HepG2 (cell line): ENCODE results near the gene COPS3. TPM values are rescaled to one million over a fixed set of nuclear protein-coding genes. Genes with fewer than 3 reads are reported as not detected.

ENCODE experiments used
- ATAC-seq: fragments of 200-7000 bp; cut with Tn5 transposase; 3 replicates; pipeline ENCODE4 v1.9.1; 2020; ENCODE audit warnings: mild to moderate bottlenecking, moderate library complexity
- BruUV-seq: library from RNA; stranded (reverse); fragments of 400-500 nt; replicated peaks from 2 replicates; lab custom pipeline; 2021; lab: Mats Ljungman, UMichigan
- CTCF ChIA-PET: fragments of 300-600 bp; formaldehyde crosslinking; extraction: SDS; loops from one replicate; lab custom pipeline; 2021; ENCODE audit warnings: low total read pairs, inconsistent platforms, low intra/inter-chr PET ratio; lab: Yijun Ruan, JAX
- POLR2A ChIA-PET: fragments of 350-600 bp; sonication (Branson Sonifier 250); formaldehyde crosslinking; loops from one replicate; lab custom pipeline; 2020; ENCODE audit warnings: antibody characterized with exemption, inconsistent platforms; lab: Yijun Ruan, JAX
- DNase-seq: peaks from one replicate; pipeline ENCODE4 v3.0.0-alpha.2; 2015; ENCODE audit warnings: low spot score
- FAIRE-seq: peaks from 3 replicates; lab custom pipeline; 2011; peaks lifted over from hg19 to GRCh38; lab: Jason Lieb, UNC
- H2AFZ ChIP-seq: one replicate; pipeline ENCODE4 v1.6.1; 2011; ENCODE audit warnings: low read length, inconsistent platforms
- H3K27ac ChIP-seq: fragments of 300-600 bp; 3 replicates; pipeline ENCODE4 v1.8.0; 2011; ENCODE audit warnings: mixed run types, mild to moderate bottlenecking, mixed read lengths, low read length, inconsistent platforms; ENCODE audit not compliant: insufficient read depth; ENCODE audit errors: extremely low read length
- H3K27me3 ChIP-seq, 2 experiments: fragments of 200-600 bp in 1 of 2; 2 replicates in 1 of 2; 3 replicates in 1 of 2; pipeline versions ENCODE4 v1.6.0 to v1.8.0; 2011; ENCODE audit warnings: low read length in 2 of 2, mild to moderate bottlenecking in 2 of 2, moderate library complexity in 2 of 2, inconsistent platforms in 1 of 2; ENCODE audit not compliant: insufficient read depth in 2 of 2, control insufficient read depth in 1 of 2
- H3K36me3 ChIP-seq, 2 experiments: fragments of 200-600 bp in 1 of 2; replicated peaks in 1 of 2; 2 replicates in 1 of 2; 3 replicates in 1 of 2; pipeline versions ENCODE4 v1.5.1 to v1.8.0; 2011; ENCODE audit warnings: low read length in 2 of 2, inconsistent platforms in 1 of 2; ENCODE audit not compliant: insufficient read depth in 2 of 2, control insufficient read depth in 1 of 2
- H3K4me1 ChIP-seq: 2 replicates; pipeline ENCODE4 v1.5.1; 2012; ENCODE audit warnings: low read length, inconsistent platforms; ENCODE audit not compliant: insufficient read depth
- H3K4me2 ChIP-seq: 2 replicates; pipeline ENCODE4 v1.6.0; 2011; ENCODE audit warnings: low read depth, low read length, inconsistent platforms
- H3K4me3 ChIP-seq, 3 experiments: fragments of 200-600 bp in 1 of 3; sonication (generic), shearing (Covaris generic) in 1 of 3; replicated peaks in 1 of 3; 2 replicates each; pipeline ENCODE4 v1.5.1; 2011 to 2016; ENCODE audit warnings: low read length in 3 of 3, inconsistent platforms in 2 of 3, low read depth in 2 of 3, mild to moderate bottlenecking in 2 of 3, control low read depth in 1 of 3, mixed read lengths in 1 of 3; ENCODE audit not compliant: insufficient read depth in 1 of 3
- H3K79me2 ChIP-seq: one replicate; pipeline ENCODE4 v1.6.1; 2011; ENCODE audit warnings: low read length, inconsistent platforms; ENCODE audit not compliant: insufficient read depth
- H3K9ac ChIP-seq: 2 replicates; pipeline ENCODE4 v1.6.0; 2011; ENCODE audit warnings: mild to moderate bottlenecking, low read depth, low read length, inconsistent platforms; ENCODE audit not compliant: insufficient read depth
- H3K9me3 ChIP-seq: 2 replicates; pipeline ENCODE4 v1.5.1; 2012; ENCODE audit warnings: mild to moderate bottlenecking, low read length
- H4K20me1 ChIP-seq: 2 replicates; pipeline ENCODE4 v1.6.0; 2011; ENCODE audit warnings: inconsistent platforms, mild to moderate bottlenecking, low read length, moderate library complexity; ENCODE audit not compliant: insufficient read depth
- BRD4 ChIP-seq: sonication (generic); formaldehyde crosslinking; IDR thresholded peaks from 2 replicates; pipeline ENCODE4 v1.4.0; 2020; ENCODE audit warnings: missing genetic modification reagents
- IRX3 ChIP-seq: sonication (generic); formaldehyde crosslinking; IDR thresholded peaks from 2 replicates; pipeline ENCODE4 v1.8.1; 2023; ENCODE audit warnings: mild to moderate bottlenecking, low read depth, missing genetic modification reagents, borderline replicate concordance
- KMT2B ChIP-seq: IDR thresholded peaks from 2 replicates; pipeline ENCODE4 v1.6.1; 2016; ENCODE audit warnings: missing genetic modification reagents, missing compliant biosample characterization
- MED13 ChIP-seq: sonication (generic); formaldehyde crosslinking; IDR thresholded peaks from 2 replicates; pipeline ENCODE4 v1.5.0; 2020; ENCODE audit warnings: missing genetic modification reagents
- MXD1 ChIP-seq: sonication (generic); formaldehyde crosslinking; IDR thresholded peaks from 2 replicates; pipeline ENCODE4 v1.4.0; 2020; ENCODE audit warnings: mild to moderate bottlenecking, missing genetic modification reagents
- NFAT5 ChIP-seq: sonication (generic); formaldehyde crosslinking; IDR thresholded peaks from 2 replicates; pipeline ENCODE4 v1.4.0; 2020; ENCODE audit warnings: missing genetic modification reagents
- PPARG ChIP-seq: conservative IDR thresholded peaks from 2 replicates; pipeline ENCODE4 v1.6.1; 2016; ENCODE audit warnings: missing biosample characterization, missing genetic modification reagents
- PRPF4 ChIP-seq: fragments of 200-400 bp; formaldehyde crosslinking; IDR thresholded peaks from 2 replicates; pipeline ENCODE4 v1.6.1; 2016; ENCODE audit warnings: low read length, low read depth; ENCODE audit not compliant: poor library complexity, severe bottlenecking
- SMARCE1 ChIP-seq: fragments of 450-650 bp; IDR thresholded peaks from 2 replicates; pipeline ENCODE4 v1.6.1; 2017; ENCODE audit warnings: borderline replicate concordance
- TOE1 ChIP-seq: sonication (generic); formaldehyde crosslinking; IDR thresholded peaks from 2 replicates; pipeline ENCODE4 v1.4.0; 2020; ENCODE audit warnings: mild to moderate bottlenecking, missing genetic modification reagents
- ZC3H4 ChIP-seq: sonication (generic); formaldehyde crosslinking; IDR thresholded peaks from 2 replicates; pipeline ENCODE4 v1.4.0; 2020; ENCODE audit warnings: missing genetic modification reagents, borderline replicate concordance
- ZMYM2 ChIP-seq: sonication (generic); formaldehyde crosslinking; IDR thresholded peaks from 2 replicates; pipeline ENCODE4 v1.8.0; 2022; ENCODE audit warnings: mild to moderate bottlenecking, missing genetic modification reagents
- ZNF251 ChIP-seq: sonication (generic); formaldehyde crosslinking; IDR thresholded peaks from 2 replicates; pipeline ENCODE4 v1.9.0; 2021; ENCODE audit warnings: mild to moderate bottlenecking, missing genetic modification reagents
- ZNF256 ChIP-seq: sonication (generic); formaldehyde crosslinking; conservative IDR thresholded peaks from 2 replicates; pipeline ENCODE4 v1.4.0; 2020; ENCODE audit warnings: missing genetic modification reagents
- ZNF788 ChIP-seq: sonication (generic); formaldehyde crosslinking; IDR thresholded peaks from 2 replicates; pipeline ENCODE4 v1.5.0; 2020; ENCODE audit warnings: mild to moderate bottlenecking, missing genetic modification reagents, borderline replicate concordance
- WGBS: methylation state at CpG from one replicate; pipeline ENCODE4 v1.1.6; 2017; ENCODE audit warnings: low lambda C conversion rate; 5-methylcytosine and 5-hydroxymethylcytosine counted together
- in situ Hi-C: cut with HindIII; loops from 2 replicates; pipeline ENCODE4 v1.10.0; 2017; ENCODE audit warnings: low pct_unique_long_range_greater_than_20kb; ENCODE audit not compliant: extremely low pct_ligation_motif_present
- intact Hi-C: fragments of 100-400 bp; cut with micrococcal nuclease; formaldehyde crosslinking; loops from one replicate; pipeline ENCODE4 v1.10.0; 2022; ENCODE audit not compliant: unreplicated experiment
- polyA plus RNA-seq, 8 experiments: library from polyadenylated mRNA; depleted of rRNA in 3 of 8; stranded (reverse) in 7 of 8; unstranded in 1 of 8; fragments of >200 nt; fragmentation: Illumina TruSeq in 4 of 8; extraction: Trizol in 4 of 8; gene quantifications; 2 replicates each; pipeline versions ENCODE4 v1.2.1 to v1.2.3, GENCODE V29; 2011 to 2016; ENCODE audit warnings: low read depth in 4 of 8, missing spikeins in 1 of 8, mixed read lengths in 1 of 8; ENCODE audit not compliant: insufficient read depth in 1 of 8
- total RNA-seq, 5 experiments: library from RNA; depleted of rRNA; stranded (reverse); fragments of >200 nt; fragmentation: Illumina TruSeq; extraction: Trizol; gene quantifications; 2 replicates each; pipeline ENCODE4 v1.2.3, GENCODE V29; 2016; ENCODE audit warnings: low read depth in 1 of 5

The COPS3 gene
- total and polyA plus RNA-seq, 2 of the 13 experiments (the other 11 are each of a cell fraction or from before 2014, with no cell fraction given): 46.3 to 103 TPM

GRCh38 chr17:17254036-17254435, 27.0 kb downstream of the COPS3 start:
- Histone ChIP-seq H3K36me3 (peaks cover 11 to 40% of the 10 kb centered on the region in 2 experiments), H3K79me2 (no peaks in the 10 kb centered on the region), H4K20me1 (no peaks in the 10 kb centered on the region), H3K4me2 (no peak overlapping the region), H2AFZ (no peak overlapping the region), H3K9ac (no peak overlapping the region)
- ATAC-seq (no peak), FAIRE-seq (no peak), DNase-seq (no peak)
- BruUV-seq: no TSS peak
- 95% methylated on average over 3 of the region's 3 CpGs for WGBS
- in situ Hi-C loops: no loop called here
- ChIA-PET POLR2A (interaction anchor here (1.0 kb wide), 1 partner anchor 17 kb away, joined by 3 read pairs; the partner anchor contains the start of gene FLCN), CTCF (no interaction called here)
- intact Hi-C loops: no loop called here
- TF ChIP-seq MXD1 (CRISPR knock-in tag): no peak
- TF ChIP-seq ZMYM2 (CRISPR knock-in tag): no peak
- no peak for TF ChIP-seq ZNF251
- TF ChIP-seq KMT2B (CRISPR knock-in tag): no peak
- TF ChIP-seq, all 625 proteins: peak for 0
- Histone ChIP-seq H3K4me3 (no peak overlapping the region), H3K4me1 (no peaks in the 10 kb centered on the region), H3K27me3 (no peaks in the 10 kb centered on the region), H3K27ac (no peak overlapping the region), H3K9me3 (no peaks in the 10 kb centered on the region)

- BruUV-seq: no TSS peak
- in situ Hi-C loops: no loop called here
- Histone ChIP-seq H3K4me1 (no peaks in the 10 kb centered on the region), H2AFZ (no peak overlapping the region), H3K36me3 (peaks cover 10 to 39% of the 10 kb centered on the region in 2 experiments; a peak in 4 of 5 replicates), H4K20me1 (no peaks in the 10 kb centered on the region), H3K27ac (no peak overlapping the region), H3K79me2 (no peaks in the 10 kb centered on the region), H3K4me2 (no peak overlapping the region), H3K27me3 (no peaks in the 10 kb centered on the region), H3K9me3 (no peaks in the 10 kb centered on the region), H3K4me3 (no peak overlapping the region), H3K9ac (no peak overlapping the region)
- 93% methylated on average over 3 of the region's 3 CpGs for WGBS
- no peak for ATAC-seq
- ChIA-PET CTCF (no interaction called here), POLR2A (interaction anchor here (1.0 kb wide), 1 partner anchor 16 kb away, joined by 3 read pairs; the partner anchor contains the start of gene FLCN)
- FAIRE-seq: no peak
- DNase-seq: no peak
- intact Hi-C loops: no loop called here
- no peak for TF ChIP-seq TOE1
- no peak for TF ChIP-seq ZNF788 (CRISPR knock-in tag)
- no peak for TF ChIP-seq PPARG (CRISPR knock-in tag)
- no peak for TF ChIP-seq IRX3 (CRISPR knock-in tag)
- TF ChIP-seq BRD4 (CRISPR knock-in tag): no peak
- TF ChIP-seq ZNF256: no peak
- no peak for TF ChIP-seq MED13
- no peak for TF ChIP-seq PRPF4
- TF ChIP-seq SMARCE1: no peak
- no peak for TF ChIP-seq ZC3H4 (CRISPR knock-in tag)
- TF ChIP-seq NFAT5: no peak
Measured at GRCh38 chr17:17253406-17253805, 27.6 kb downstream of the COPS3 start.
